GOT3 (cell line): ENCODE data around the gene LMTK3.

Experiments
- DNase-seq: peaks from one replicate; lab custom pipeline; 2025; ENCODE audit warnings: mixed read lengths; lab: John Stamatoyannopoulos, UW

Gene LMTK3

GRCh38 chr19:48511800-48512503 is at the start of gene LMTK3:
LMTK3 (minus strand) TSS chr19:48511835; CDS start chr19:48511576, 259 bp downstream.
- DNase-seq, result no peak

GRCh38 chr19:48561412-48561811 is 49.8 kb upstream of the LMTK3 start:
- DNase-seq, result no peak

DNA sequence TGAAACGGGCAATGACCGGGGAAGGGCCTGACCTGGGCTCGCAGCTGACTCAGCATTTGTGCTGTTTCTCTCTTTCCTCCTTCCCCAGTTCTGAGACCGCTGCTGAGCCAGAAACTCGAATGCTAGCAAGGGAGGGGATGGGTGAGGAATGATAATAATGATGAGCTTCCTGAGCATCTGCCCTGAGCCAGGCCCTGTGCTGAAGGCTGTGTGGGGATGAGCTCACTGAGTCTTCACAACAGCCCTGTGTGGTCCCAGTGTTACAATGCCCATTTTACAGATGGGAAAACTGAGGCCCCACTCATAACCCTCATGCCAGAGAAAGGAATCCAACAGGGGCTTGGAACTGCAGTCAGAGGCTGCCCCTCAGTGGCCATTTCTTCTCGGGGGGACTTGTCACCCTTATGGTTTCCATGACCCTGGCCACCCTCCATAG is 48.5 kb upstream of the LMTK3 start:
- DNase-seq, result no peak

GRCh38 chr19:48558018-48558684 is 46.5 kb upstream of the LMTK3 start:
- DNase-seq, result no peak

DNA sequence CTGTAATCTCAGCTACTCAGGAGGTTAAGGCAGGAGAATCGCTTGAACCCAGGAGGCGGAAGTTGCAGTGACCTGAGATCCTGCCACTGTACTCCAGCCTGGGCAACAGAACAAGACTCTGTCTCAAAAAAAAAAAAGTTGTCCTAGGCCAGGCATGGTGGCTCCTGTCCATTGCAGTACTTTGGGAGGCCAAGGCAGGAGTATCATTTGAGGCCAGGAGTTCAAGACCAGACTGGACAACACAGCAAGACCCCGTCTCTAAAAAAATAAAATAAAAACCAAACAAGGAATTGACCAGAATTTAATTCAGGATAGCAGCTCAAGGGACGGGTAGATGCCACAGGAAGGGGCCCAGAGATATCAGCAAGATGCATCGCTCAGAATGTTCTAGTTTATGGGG is 45.2 kb upstream of the LMTK3 start:
- DNase-seq, result no peak

DNA sequence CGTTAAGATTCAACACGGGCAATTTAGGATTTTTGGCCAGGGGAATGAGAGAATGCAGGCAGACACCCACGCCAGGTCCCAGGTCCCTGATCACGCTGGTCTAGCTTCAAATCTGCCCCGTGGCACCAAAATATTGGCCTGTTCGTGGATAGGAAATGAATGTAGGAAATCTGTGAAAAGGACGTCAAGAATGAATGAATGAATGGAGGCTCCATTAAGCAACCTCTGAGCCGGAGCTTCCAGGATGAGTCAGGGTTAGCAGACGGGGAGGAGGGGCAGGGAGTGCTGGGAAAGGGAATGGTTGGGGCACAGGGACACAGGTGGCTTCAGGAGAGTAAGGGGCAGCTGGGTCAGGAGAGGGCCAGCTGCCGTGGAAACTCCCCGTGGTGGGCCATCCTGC is 44.5 kb upstream of the LMTK3 start:
- DNase-seq, result no peak

DNA sequence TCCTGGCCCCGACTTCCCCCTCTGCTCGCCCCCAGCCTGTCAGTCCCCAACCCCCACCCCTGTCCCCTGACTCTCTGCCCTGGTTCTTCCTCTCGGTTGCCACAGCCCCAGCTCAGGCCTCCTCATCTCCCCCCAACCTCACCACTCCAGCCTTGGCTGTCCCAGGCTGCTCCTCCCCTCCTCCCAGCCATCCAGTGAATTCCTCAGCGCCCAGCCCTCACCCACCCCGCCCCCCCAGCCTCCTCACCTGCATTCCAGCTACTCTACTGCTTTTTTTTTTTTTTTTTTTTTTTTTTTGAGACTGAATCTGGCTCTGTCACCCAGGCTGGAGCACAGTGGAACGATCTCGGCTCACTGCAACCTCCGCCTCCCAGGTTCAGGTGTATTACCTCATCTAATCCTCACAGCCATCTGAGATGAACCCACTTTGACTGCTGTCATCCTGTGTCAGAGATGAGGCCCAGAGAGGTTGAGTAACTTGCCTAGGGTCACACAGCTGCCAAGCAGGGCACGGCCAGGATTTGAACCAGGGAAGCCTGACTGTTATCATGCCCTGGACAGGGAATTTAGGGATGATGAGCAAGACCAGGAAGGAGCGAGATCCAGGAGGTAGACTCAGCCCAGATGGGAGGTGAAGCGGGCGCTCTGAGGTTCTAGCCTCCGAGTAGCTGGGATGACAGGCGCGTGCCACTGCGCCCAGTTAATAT is 42.9 kb upstream of the LMTK3 start:
- no peak for DNase-seq

- no peak for DNase-seq
Measured at GRCh38 chr19:48553676-48554384, 42.2 kb upstream of the LMTK3 start.

- DNase-seq, result no peak
Measured at GRCh38 chr19:48552406-48553322, 41.0 kb upstream of the LMTK3 start.

DNA sequence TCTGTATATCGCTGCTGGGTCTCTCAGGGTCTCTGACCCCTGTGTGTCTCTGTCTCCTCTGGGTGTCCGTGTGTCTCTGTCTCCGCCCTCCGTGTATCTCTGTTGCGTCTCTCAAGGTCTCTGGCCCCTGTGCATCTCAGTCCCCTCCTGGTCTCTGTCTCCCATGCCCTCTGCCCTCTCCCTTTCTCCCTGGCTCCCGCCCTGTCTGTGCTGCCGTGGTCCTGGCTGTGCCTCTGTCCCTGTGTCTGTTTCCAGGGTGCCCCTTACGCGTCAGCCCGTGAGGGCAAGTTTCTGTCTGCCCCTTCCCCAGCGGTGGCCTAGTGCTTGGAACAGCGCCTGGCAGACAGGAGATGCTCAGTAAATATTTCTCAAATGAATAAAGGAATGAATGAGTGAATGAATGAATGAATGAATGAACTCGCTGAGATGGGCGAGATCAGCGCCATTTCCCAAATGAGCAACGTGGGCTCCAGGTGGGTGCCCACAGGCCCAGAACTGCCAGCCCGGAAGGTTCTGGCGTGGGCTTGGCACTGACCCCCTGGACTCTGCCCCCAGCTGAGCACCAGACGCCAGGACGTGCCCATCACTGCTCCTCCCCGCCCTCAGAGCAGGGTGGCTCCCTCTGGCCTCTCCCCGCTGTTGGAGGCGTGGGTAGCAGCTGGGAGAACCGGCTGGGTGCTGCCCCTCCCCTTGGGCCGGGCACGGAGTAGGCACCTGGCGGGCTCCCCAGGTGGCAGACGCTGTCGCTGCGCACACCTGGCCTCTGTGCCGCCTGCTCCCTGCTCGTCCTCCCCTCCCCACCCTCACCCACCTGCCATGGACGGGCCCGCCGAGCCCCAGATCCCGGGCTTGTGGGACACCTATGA is 40.0 kb upstream of the LMTK3 start, which contains the start of gene SULT2B1:
SULT2B1 (plus strand) TSS at position 736 of the 866 bp plus-strand sequence; CDS start at position 817, 81 bp downstream.
- DNase-seq, result no peak

GRCh38 chr19:48549380-48549779 is 37.7 kb upstream of the LMTK3 start:
- no peak for DNase-seq

DNA sequence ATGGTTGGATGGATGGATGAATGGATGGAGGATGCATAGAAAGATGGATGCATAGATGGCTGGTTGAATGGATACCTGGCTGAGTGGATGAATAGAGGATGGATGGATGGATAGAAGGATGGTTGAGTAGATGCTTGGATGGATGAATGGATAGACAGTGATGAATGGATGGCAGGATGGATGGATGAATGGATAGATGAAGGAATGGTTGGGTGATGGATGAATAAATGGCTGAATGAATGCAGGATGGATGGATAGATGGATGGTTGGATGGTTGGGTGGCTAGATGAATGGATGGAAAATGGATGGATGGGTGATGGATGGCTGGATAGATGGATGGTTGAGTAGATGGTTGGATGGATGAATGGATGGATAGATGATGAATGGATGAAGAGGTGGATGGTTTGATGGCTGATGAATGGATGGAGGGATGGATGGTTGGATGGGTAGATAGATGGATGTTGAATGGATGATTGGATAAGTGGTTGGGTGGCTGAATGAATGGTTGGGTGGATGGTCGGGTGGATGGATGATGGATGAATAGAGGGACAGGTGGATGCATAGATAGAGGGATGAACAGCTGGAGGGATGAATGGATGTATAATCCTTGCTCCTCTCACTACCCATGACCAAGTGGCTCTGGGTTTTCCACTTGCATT is 36.7 kb upstream of the LMTK3 start:
- no peak for DNase-seq

GRCh38 chr19:48547722-48548121 is 36.1 kb upstream of the LMTK3 start:
- DNase-seq, result no peak

DNA sequence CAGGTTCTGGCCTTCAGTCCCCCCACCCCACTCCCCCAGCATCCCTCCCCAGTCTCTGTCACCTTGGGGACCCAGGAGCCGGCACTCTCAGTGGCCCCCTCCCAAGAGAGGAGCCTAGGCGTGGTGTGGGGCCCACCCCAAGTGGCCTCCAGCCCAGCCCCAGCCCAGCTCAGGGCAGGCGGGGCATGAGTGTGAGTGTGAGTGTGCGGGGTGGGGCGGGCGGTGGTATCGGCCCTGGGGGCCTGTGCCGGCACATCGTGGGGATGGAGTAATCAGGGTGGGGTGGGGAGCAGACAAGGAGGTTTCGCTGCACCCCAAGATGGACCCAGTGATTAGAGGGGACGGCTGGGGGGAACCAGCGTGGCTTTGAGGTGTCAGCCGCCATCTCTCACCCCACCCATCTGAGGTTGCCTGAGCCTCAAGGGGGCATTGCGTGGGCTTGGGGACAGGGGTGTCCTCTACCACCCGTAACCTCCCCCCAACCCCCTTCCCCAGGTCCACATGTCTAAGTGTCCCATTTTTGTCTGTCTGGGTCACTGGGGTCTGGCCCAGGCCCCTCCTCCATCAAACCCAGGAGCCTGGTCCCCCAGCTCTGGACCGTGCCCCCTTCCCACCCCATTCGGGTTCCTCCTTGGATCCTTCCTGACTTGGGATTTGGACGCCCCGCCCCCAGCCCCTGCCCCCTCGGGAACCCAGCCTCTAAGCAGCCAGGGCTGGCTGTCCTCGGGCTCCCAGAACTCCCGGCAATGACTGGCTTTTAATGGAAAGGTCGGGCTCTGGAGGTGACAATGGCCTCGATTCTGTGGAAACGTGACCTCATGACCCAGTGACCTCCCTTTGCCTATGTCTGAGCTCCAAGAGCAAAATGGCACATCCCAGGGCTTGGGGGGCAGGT is 33.5 kb upstream of the LMTK3 start:
- DNase-seq, result no peak

GRCh38 chr19:48543121-48543710 is 31.6 kb upstream of the LMTK3 start:
- no peak for DNase-seq

DNA sequence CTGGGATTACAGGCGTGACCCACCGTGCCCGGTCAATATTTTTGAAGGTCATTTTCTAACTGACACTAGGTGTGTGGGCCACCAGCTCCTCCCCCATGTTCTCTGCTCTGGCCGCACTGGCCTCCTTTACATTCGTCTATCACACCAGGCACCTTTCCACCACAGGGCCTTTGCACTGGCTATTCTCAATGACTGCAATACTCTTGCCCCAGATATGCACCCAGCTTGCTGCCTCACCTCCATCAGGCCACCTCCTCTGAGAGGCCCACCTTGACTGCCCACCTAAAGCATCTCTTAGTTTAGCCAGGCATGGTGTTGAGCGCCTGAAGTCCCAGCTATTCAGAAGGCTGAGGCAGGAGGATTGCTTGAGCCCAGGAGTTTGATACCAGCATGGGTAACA is 30.2 kb upstream of the LMTK3 start:
- DNase-seq, result no peak

GRCh38 chr19:48540110-48540509 is 28.5 kb upstream of the LMTK3 start:
- DNase-seq, result no peak

DNA sequence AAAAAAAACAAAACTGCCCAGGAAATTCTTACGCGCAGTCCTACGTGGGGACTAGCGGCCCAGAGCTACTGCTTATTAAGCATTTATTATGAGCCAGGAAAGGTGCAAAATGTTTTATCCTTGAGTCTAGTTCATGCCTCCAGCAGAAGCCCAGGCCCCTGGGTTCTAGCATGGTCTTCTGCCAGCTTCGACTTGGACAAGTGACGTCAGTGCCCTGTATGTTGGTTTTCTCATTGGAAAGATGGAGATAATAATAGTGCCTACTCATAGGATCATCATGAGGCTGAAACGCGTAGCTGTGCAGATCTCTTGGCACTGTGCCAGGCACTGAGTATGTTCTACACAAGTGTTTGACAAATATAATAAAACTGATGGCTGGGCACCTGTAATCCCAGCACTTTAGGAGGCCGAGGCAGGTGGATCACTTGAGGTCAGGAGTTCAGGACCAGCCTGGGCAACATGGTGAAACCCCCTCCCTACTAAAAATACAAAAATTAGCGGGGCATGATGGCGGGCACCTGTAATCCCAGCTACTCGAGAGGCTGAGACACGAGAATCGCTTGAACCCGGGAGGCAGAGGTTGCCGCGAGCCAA is 28.0 kb upstream of the LMTK3 start:
- no peak for DNase-seq
